ENCODE data around the gene CRYBB3. TPM values are rescaled to one million over a fixed set of nuclear protein-coding genes. Genes with fewer than 3 reads are reported as not detected.
A peak's percentile ranks its signal among the peaks of the same experiment; 100 is the strongest.

Gene CRYBB3
- total RNA-seq, 1 experiment from 2014 or later, result not detected

- CTCF ChIA-PET, result interaction anchor here (1.0 kb wide), 1 partner anchor 91 kb away, joined by 4 read pairs; no protein-coding TSS in a partner anchor
- H3K27ac Mint-ChIP-seq (ENCODE audit: unreplicated experiment), result no peak overlapping the region
- BruUV-seq (replicated peaks), result no TSS peak
- no peaks in the 10 kb centered on the region for H3K4me1 Mint-ChIP-seq (ENCODE audit: low read depth, unreplicated experiment)
- H3K36me3 Mint-ChIP-seq (ENCODE audit: insufficient read depth, unreplicated experiment), result peaks cover 14% of the 10 kb centered on the region
- no peaks in the 10 kb centered on the region for H3K9me3 Mint-ChIP-seq (ENCODE audit: unreplicated experiment)
- H3K27me3 ChIP-seq (replicated peaks; ENCODE audit: control insufficient read depth, insufficient read depth, low read length), result no peaks in the 10 kb centered on the region
- peak in 1 of 2 experiments; percentile 43 for DNase-seq
- intact Hi-C loops (cut with micrococcal nuclease; ENCODE audit: unreplicated experiment), result loop anchor here (1.0 to 2.0 kb wide), 2 partner anchors 61 to 91 kb away; no protein-coding TSS in a partner anchor
- H3K27me3 Mint-ChIP-seq (ENCODE audit: insufficient read depth, unreplicated experiment), result no peaks in the 10 kb centered on the region
- no peaks in the 10 kb centered on the region for H3K9me3 ChIP-seq
- TF ChIP-seq, protein P1, sequence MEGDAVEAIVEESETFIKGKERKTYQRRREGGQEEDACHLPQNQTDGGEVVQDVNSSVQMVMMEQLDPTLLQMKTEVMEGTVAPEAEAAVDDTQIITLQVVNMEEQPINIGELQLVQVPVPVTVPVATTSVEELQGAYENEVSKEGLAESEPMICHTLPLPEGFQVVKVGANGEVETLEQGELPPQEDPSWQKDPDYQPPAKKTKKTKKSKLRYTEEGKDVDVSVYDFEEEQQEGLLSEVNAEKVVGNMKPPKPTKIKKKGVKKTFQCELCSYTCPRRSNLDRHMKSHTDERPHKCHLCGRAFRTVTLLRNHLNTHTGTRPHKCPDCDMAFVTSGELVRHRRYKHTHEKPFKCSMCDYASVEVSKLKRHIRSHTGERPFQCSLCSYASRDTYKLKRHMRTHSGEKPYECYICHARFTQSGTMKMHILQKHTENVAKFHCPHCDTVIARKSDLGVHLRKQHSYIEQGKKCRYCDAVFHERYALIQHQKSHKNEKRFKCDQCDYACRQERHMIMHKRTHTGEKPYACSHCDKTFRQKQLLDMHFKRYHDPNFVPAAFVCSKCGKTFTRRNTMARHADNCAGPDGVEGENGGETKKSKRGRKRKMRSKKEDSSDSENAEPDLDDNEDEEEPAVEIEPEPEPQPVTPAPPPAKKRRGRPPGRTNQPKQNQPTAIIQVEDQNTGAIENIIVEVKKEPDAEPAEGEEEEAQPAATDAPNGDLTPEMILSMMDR (IDR thresholded peaks at IDR 0.05; ENCODE audit: insufficient read depth in 1 of 2, low read depth in 1 of 2, low read length in 1 of 2, severe bottlenecking in 1 of 2, unreplicated experiment in 1 of 2), result peak in 1 of 2 experiments; percentile 36
- H3K4me3 ChIP-seq (ENCODE audit: low read depth, low read length), result no peak overlapping the region
- H3K4me1 ChIP-seq, result no peaks in the 10 kb centered on the region
- no peak overlapping the region for H3K4me3 Mint-ChIP-seq (ENCODE audit: unreplicated experiment)
- no peaks in the 10 kb centered on the region for H3K36me3 ChIP-seq (ENCODE audit: control insufficient read depth, insufficient read depth, low read length)
- POLR2A ChIA-PET, result no interaction called here
Measured at GRCh38 chr22:25172153-25172552, 27.5 kb upstream of the CRYBB3 start.

- no peaks in the 10 kb centered on the region for H3K36me3 ChIP-seq (ENCODE audit: control insufficient read depth, insufficient read depth, low read length)
- ChIA-PET CTCF (no interaction called here), POLR2A (no interaction called here)
- H3K36me3 Mint-ChIP-seq (ENCODE audit: insufficient read depth, unreplicated experiment), result peaks cover 26% of the 10 kb centered on the region
- no peak for DNase-seq
- intact Hi-C loops (cut with micrococcal nuclease; ENCODE audit: unreplicated experiment), result no loop called here
- no peak overlapping the region for H3K27ac Mint-ChIP-seq (ENCODE audit: unreplicated experiment)
- no peaks in the 10 kb centered on the region for H3K9me3 ChIP-seq
- TF ChIP-seq, protein P1 (IDR thresholded peaks at IDR 0.05; ENCODE audit: insufficient read depth in 1 of 2, low read depth in 1 of 2, low read length in 1 of 2, severe bottlenecking in 1 of 2, unreplicated experiment in 1 of 2), result no peak
- H3K9me3 Mint-ChIP-seq (ENCODE audit: unreplicated experiment), result no peaks in the 10 kb centered on the region
- H3K4me3 ChIP-seq (ENCODE audit: low read depth, low read length), result no peak overlapping the region
- no peak overlapping the region for H3K4me3 Mint-ChIP-seq (ENCODE audit: unreplicated experiment)
- no peaks in the 10 kb centered on the region for H3K4me1 Mint-ChIP-seq (ENCODE audit: low read depth, unreplicated experiment)
- no peaks in the 10 kb centered on the region for H3K4me1 ChIP-seq
- no TSS peak for BruUV-seq (replicated peaks)
- no peaks in the 10 kb centered on the region for H3K27me3 Mint-ChIP-seq (ENCODE audit: insufficient read depth, unreplicated experiment)
- H3K27me3 ChIP-seq (replicated peaks; ENCODE audit: control insufficient read depth, insufficient read depth, low read length), result no peaks in the 10 kb centered on the region
Measured at GRCh38 chr22:25174156-25174887, 25.3 kb upstream of the CRYBB3 start.

DNA sequence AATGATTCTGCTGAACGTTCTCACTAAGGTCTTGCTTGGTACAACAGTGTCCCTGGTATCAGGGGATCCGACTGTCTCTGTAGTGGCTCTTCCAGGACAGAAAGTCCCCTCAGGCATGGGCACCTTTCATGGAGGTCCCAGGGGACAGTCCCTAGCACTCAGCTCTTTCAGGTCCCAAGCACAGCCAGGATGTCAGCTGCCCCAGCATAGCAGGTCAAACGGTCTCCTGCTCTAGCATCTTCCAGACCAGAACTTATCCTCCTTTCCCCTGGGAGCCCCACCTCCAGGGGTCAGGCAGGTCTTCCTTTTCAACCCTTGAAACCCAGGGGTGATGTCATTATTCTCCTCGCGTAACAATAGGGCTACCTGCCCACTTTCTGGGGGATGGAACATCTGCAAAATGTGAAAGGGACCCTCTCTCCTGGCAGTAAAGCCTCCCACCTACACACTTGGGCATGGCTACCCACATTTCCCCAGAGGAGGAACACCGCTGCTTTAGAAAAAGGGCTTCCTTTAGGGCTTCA lies 24.7 kb upstream of the CRYBB3 start:
- no peaks in the 10 kb centered on the region for H3K9me3 ChIP-seq
- ChIA-PET POLR2A (no interaction called here), CTCF (no interaction called here)
- Mint-ChIP-seq H3K4me1 (ENCODE audit: low read depth, unreplicated experiment) (no peaks in the 10 kb centered on the region), H3K27ac (ENCODE audit: unreplicated experiment) (no peak overlapping the region), H3K4me3 (ENCODE audit: unreplicated experiment) (no peak overlapping the region), H3K9me3 (ENCODE audit: unreplicated experiment) (no peaks in the 10 kb centered on the region), H3K36me3 (ENCODE audit: insufficient read depth, unreplicated experiment) (peaks cover 27% of the 10 kb centered on the region), H3K27me3 (ENCODE audit: insufficient read depth, unreplicated experiment) (no peaks in the 10 kb centered on the region)
- DNase-seq, result no peak
- intact Hi-C loops (cut with micrococcal nuclease; ENCODE audit: unreplicated experiment), result no loop called here
- H3K4me3 ChIP-seq (ENCODE audit: low read depth, low read length), result no peak overlapping the region
- no peaks in the 10 kb centered on the region for H3K36me3 ChIP-seq (ENCODE audit: control insufficient read depth, insufficient read depth, low read length)
- H3K4me1 ChIP-seq, result no peaks in the 10 kb centered on the region
- no TSS peak for BruUV-seq (replicated peaks)
- H3K27me3 ChIP-seq (replicated peaks; ENCODE audit: control insufficient read depth, insufficient read depth, low read length), result no peaks in the 10 kb centered on the region
- TF ChIP-seq, protein P1 (IDR thresholded peaks at IDR 0.05; ENCODE audit: insufficient read depth in 1 of 2, low read depth in 1 of 2, low read length in 1 of 2, severe bottlenecking in 1 of 2, unreplicated experiment in 1 of 2), result no peak
